Liver (tissue), 9 donors: ENCODE results near the gene EXOC4. TPM values are rescaled to one million over a fixed set of nuclear protein-coding genes. Genes with fewer than 3 reads are reported as not detected.

Experiments used
- DNase-seq: peaks from one replicate; pipeline ENCODE4 v3.0.0-alpha.2; 2017; ENCODE audit warnings: low spot score
- H3K27ac ChIP-seq, 2 donors: one replicate each; pipeline ENCODE4 v1.7.0; 2013; ENCODE audit warnings: inconsistent platforms in 2 of 2, low read length in 2 of 2, control low read depth in 1 of 2, low read depth in 1 of 2, mild to moderate bottlenecking in 1 of 2
- H3K27me3 ChIP-seq, 4 donors: one replicate each; pipeline versions ENCODE4 v1.6.1 to v1.7.0; 2013; ENCODE audit warnings: low read length in 3 of 4, inconsistent platforms in 1 of 4, mild to moderate bottlenecking in 1 of 4, moderate library complexity in 1 of 4; ENCODE audit not compliant: control insufficient read depth in 4 of 4, insufficient read depth in 4 of 4
- H3K36me3 ChIP-seq, 4 donors: one replicate each; pipeline versions ENCODE4 v1.6.1 to v1.7.0; 2013; ENCODE audit warnings: low read length in 3 of 4, mild to moderate bottlenecking in 3 of 4, low read depth in 1 of 4, moderate library complexity in 1 of 4; ENCODE audit not compliant: control insufficient read depth in 4 of 4, insufficient read depth in 3 of 4
- H3K4me1 ChIP-seq, 4 donors: one replicate each; pipeline versions ENCODE4 v1.6.1 to v1.7.0; 2013; ENCODE audit warnings: low read length in 3 of 4, mild to moderate bottlenecking in 3 of 4, moderate library complexity in 1 of 4; ENCODE audit not compliant: control insufficient read depth in 4 of 4, insufficient read depth in 4 of 4
- H3K4me3 ChIP-seq, 3 donors: one replicate each; pipeline versions ENCODE4 v1.6.1 to v1.7.0; 2013; ENCODE audit warnings: low read length in 3 of 3, control low read depth in 1 of 3, low read depth in 1 of 3, mild to moderate bottlenecking in 1 of 3
- H3K9ac ChIP-seq, 2 donors: one replicate each; pipeline ENCODE4 v1.7.0; 2013; ENCODE audit warnings: low read length in 2 of 2, mild to moderate bottlenecking in 2 of 2, moderate library complexity in 2 of 2, control low read depth in 1 of 2, low read depth in 1 of 2
- H3K9me3 ChIP-seq, 4 donors: one replicate each; pipeline versions ENCODE4 v1.6.1 to v1.7.0; 2013; ENCODE audit warnings: low read length in 3 of 4; ENCODE audit not compliant: control insufficient read depth in 4 of 4
- ATF3 ChIP-seq: IDR thresholded peaks from 2 replicates; pipeline ENCODE4 v1.6.1; 2016; ENCODE audit warnings: antibody characterized with exemption
- CTCF ChIP-seq: fragments of 150-350 bp; IDR thresholded peaks from 2 replicates; pipeline ENCODE4 v1.5.1; 2017; ENCODE audit warnings: improper control_type of control experiment, low read depth, low read length; ENCODE audit not compliant: missing input control
- EGR1 ChIP-seq, 2 donors: IDR thresholded peaks; 2 replicates each; pipeline ENCODE4 v1.6.1; 2016 to 2018; ENCODE audit warnings: antibody characterized with exemption in 2 of 2, low read depth in 2 of 2
- FOXA2 ChIP-seq: IDR thresholded peaks from 2 replicates; pipeline ENCODE4 v1.6.1; 2016; ENCODE audit warnings: antibody characterized with exemption
- GABPA ChIP-seq, 2 donors: IDR thresholded peaks in 1 of 2; conservative IDR thresholded peaks in 1 of 2; 2 replicates each; pipeline ENCODE4 v1.6.1; 2016; ENCODE audit warnings: antibody characterized with exemption in 2 of 2, mild to moderate bottlenecking in 1 of 2, moderate library complexity in 1 of 2
- HNF4A ChIP-seq, 2 donors: conservative IDR thresholded peaks; 2 replicates each; pipeline ENCODE4 v1.6.1; 2016; ENCODE audit warnings: antibody characterized with exemption in 2 of 2, mild to moderate bottlenecking in 2 of 2
- HNF4G ChIP-seq: IDR thresholded peaks from 2 replicates; pipeline ENCODE4 v1.6.1; 2016; ENCODE audit warnings: antibody characterized with exemption
- JUND ChIP-seq, 2 donors: IDR thresholded peaks; 2 replicates each; pipeline ENCODE4 v1.6.1; 2016; ENCODE audit warnings: antibody characterized with exemption in 2 of 2
- MAX ChIP-seq: IDR thresholded peaks from 2 replicates; pipeline ENCODE4 v1.6.1; 2016; ENCODE audit warnings: antibody characterized with exemption
- NR2F2 ChIP-seq: IDR thresholded peaks from 2 replicates; pipeline ENCODE4 v1.6.1; 2016; ENCODE audit warnings: antibody characterized with exemption
- RXRA ChIP-seq, 2 donors: IDR thresholded peaks; 2 replicates each; pipeline ENCODE4 v1.6.1; 2017 to 2018; ENCODE audit warnings: antibody characterized with exemption in 2 of 2, mild to moderate bottlenecking in 1 of 2
- SP1 ChIP-seq: IDR thresholded peaks from 2 replicates; pipeline ENCODE4 v1.6.1; 2018; ENCODE audit warnings: antibody characterized with exemption, mild to moderate bottlenecking
- TAF1 ChIP-seq: conservative IDR thresholded peaks from 2 replicates; pipeline ENCODE4 v1.6.1; 2016; ENCODE audit warnings: antibody characterized with exemption, mild to moderate bottlenecking
- YY1 ChIP-seq: IDR thresholded peaks from 2 replicates; pipeline ENCODE4 v1.6.1; 2016; ENCODE audit warnings: antibody characterized with exemption, mild to moderate bottlenecking
- ZBTB33 ChIP-seq: IDR thresholded peaks from 2 replicates; pipeline ENCODE4 v1.6.1; 2016; ENCODE audit warnings: antibody characterized with exemption
- WGBS: extraction: QIAGEN DNeasy Blood & Tissue Kit; methylation state at CpG from one replicate; pipeline ENCODE4 v1.1.7; 2013; 5-methylcytosine and 5-hydroxymethylcytosine counted together
- polyA plus RNA-seq, 2 donors: library from polyadenylated mRNA; stranded (reverse) in 1 of 2; unstranded in 1 of 2; fragments of 200-250 nt in 1 of 2; fragments of >200 nt in 1 of 2; fragmentation: Nextera tagmentation in 1 of 2; extraction: Ambion mirVana in 1 of 2; gene quantifications; one replicate each; pipeline versions ENCODE4 v1.2.1 to v1.2.3, GENCODE V29; 2013 to 2015
- total RNA-seq, 2 donors: library from RNA; depleted of rRNA; stranded (reverse); fragments of >200 nt; gene quantifications; one replicate each; pipeline ENCODE4 v1.2.3, GENCODE V29; 2014
- donor health status: healthy.
- donor health status: healthy.
- donor health status: healthy.
- donor health status: healthy.
- donor health status: healthy.

EXOC4 gene
- total and polyA plus RNA-seq, 4 donors = 9.5 to 55.9 (median 23.6) TPM

DNA sequence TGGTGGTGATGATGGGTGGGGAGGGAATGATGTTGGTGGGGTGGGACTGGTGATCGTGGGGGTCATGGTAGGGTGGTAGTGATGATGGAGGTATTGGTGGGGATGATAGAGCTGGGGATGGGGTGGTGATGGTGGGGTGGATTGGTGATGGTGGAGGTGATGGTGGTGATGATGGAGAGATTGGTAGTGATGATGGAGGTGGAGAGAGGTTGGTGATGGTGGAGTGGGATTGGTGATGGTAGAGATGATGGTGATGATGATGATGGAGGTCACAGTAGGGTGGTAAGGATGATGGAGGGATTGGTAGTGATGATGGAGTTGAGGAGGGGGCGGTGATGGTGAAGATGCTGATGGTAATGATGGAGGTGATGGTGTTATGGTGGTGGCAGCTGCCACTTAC lies 155.3 kb downstream of the EXOC4 start:
- WGBS = 96% methylated on average over 2 of the region's 2 CpGs
- DNase-seq = no peak
- no peak overlapping the region for H3K9ac ChIP-seq
- H3K27ac ChIP-seq = no peak overlapping the region
- H3K4me3 ChIP-seq = no peak overlapping the region
- no peaks in the 10 kb centered on the region for H3K9me3 ChIP-seq
- H3K4me1 ChIP-seq = no peaks in the 10 kb centered on the region
- TF ChIP-seq HNF4G (no peak), NR2F2 (no peak), GABPA (IDR thresholded peaks at IDR 0.05 in 1 of 2, conservative IDR thresholded peaks at IDR 0.05 in 1 of 2) (no peak), SP1 (no peak)
- no peaks in the 10 kb centered on the region for H3K36me3 ChIP-seq
- no peaks in the 10 kb centered on the region for H3K27me3 ChIP-seq

DNA sequence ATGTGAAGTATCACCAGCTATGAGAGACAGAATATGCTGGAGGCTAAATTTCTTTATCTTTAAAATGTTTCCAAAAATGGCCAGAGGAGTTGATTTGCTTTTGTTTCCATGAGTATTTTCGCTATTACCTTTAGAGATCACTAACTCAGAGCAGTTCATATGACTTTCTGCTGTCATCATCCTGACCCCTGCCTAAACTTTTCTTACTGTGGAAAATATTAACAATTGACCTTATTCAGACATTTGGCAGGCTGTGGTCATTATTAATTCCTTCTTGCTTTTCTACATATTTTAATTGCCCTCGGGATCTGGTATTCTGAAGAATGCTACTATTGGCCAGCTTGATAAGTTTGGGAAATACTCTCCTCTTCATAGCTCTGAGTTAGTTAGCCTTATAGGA lies 156.5 kb downstream of the EXOC4 start:
- Histone ChIP-seq H3K9ac (no peak overlapping the region), H3K4me3 (no peak overlapping the region), H3K4me1 (no peaks in the 10 kb centered on the region), H3K9me3 (no peaks in the 10 kb centered on the region), H3K27me3 (no peaks in the 10 kb centered on the region), H3K36me3 (no peaks in the 10 kb centered on the region), H3K27ac (no peak overlapping the region)
- DNase-seq = no peak
- 90% methylated on average over 2 of the region's 2 CpGs for WGBS
- TF ChIP-seq NR2F2 (peak; percentile 16), ZBTB33 (no peak)

DNA sequence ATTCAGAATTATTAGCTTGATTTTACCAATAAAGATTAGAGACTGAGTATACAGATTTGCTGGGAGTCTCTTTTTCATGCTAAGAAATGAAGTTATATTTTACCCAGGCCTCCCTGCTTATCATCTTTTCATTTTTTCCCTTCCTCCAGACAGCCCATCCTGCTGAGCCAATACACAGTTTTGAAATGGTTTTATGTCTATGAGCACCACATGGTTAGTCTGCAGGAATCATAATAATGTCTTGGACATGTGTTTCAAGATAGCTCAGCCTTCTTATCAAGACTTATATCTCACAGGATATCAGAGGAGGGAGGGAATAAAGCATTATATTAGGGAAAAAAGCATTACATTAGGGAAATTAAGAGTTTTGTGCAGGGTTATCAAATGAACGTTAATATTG lies 157.1 kb downstream of the EXOC4 start:
- no peak for DNase-seq
- whole genome bisulfite sequencing = 90% methylated on average over 1 of the region's 1 CpG
- H3K9me3 ChIP-seq = no peaks in the 10 kb centered on the region
- no peaks in the 10 kb centered on the region for H3K27me3 ChIP-seq
- no peak overlapping the region for H3K9ac ChIP-seq
- TF ChIP-seq RXRA (IDR thresholded peaks at IDR 0.05) = no peak
- no peak for TF ChIP-seq FOXA2
- TF ChIP-seq YY1 = no peak
- no peak for TF ChIP-seq HNF4G
- TF ChIP-seq ZBTB33 = no peak
- no peak for TF ChIP-seq GABPA (IDR thresholded peaks at IDR 0.05 in 1 of 2, conservative IDR thresholded peaks at IDR 0.05 in 1 of 2)
- TF ChIP-seq NR2F2 = no peak
- no peaks in the 10 kb centered on the region for H3K4me1 ChIP-seq
- no peak overlapping the region for H3K27ac ChIP-seq
- no peaks in the 10 kb centered on the region for H3K36me3 ChIP-seq
- no peak overlapping the region for H3K4me3 ChIP-seq

DNA sequence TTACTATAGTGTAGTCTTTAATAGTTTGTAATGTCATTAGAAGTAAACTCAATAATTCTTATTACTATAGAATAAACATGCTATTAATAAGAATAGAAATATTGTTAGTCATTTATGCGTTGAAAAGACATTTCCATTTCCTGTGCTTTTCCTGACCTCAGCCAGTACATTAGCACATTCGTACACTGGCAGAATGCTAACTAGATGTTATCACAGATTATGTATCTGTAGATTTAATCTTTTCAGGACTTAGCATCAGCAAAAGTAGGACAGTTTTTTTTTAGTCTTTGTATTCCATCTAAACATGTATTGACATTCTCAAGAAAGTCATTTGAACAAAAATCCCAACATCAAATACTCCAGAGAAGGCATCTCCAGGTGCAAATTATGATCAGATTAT lies 158.5 kb downstream of the EXOC4 start:
- no peak for DNase-seq
- WGBS = 69% methylated on average over 2 of the region's 2 CpGs
- H3K27me3 ChIP-seq = no peaks in the 10 kb centered on the region
- H3K36me3 ChIP-seq = no peaks in the 10 kb centered on the region
- no peaks in the 10 kb centered on the region for H3K9me3 ChIP-seq
- no peaks in the 10 kb centered on the region for H3K4me1 ChIP-seq
- H3K4me3 ChIP-seq = no peak overlapping the region
- no peak overlapping the region for H3K27ac ChIP-seq
- H3K9ac ChIP-seq = no peak overlapping the region
- TF ChIP-seq EGR1 (IDR thresholded peaks at IDR 0.05; ENCODE audit: low read depth in 2 of 2) (no peak), HNF4A (conservative IDR thresholded peaks at IDR 0.05) (no peak), MAX (no peak), JUND (IDR thresholded peaks at IDR 0.05) (no peak), TAF1 (no peak), CTCF (no peak), RXRA (IDR thresholded peaks at IDR 0.05) (no peak), HNF4G (no peak), NR2F2 (no peak), ATF3 (no peak), GABPA (IDR thresholded peaks at IDR 0.05 in 1 of 2, conservative IDR thresholded peaks at IDR 0.05 in 1 of 2) (no peak), FOXA2 (no peak)
